GM12878 (cell line): ENCODE measurements around the gene DOCK1. TPM values are rescaled to one million over a fixed set of nuclear protein-coding genes. Genes with fewer than 3 reads are reported as not detected.

ENCODE experiments used
- ATAC-seq: fragments of 200-7000 bp; cut with Tn5 transposase; 3 replicates; pipeline ENCODE4 v1.9.1; 2020; ENCODE audit warnings: mild to moderate bottlenecking, moderate library complexity
- BruUV-seq: library from RNA; stranded (reverse); fragments of 400-500 nt; replicated peaks from 2 replicates; lab custom pipeline; 2021; lab: Mats Ljungman, UMichigan
- CTCF ChIA-PET: fragments of 300-600 bp; sonication (Branson Sonifier 250); formaldehyde crosslinking; extraction: SDS; loops from one replicate; lab custom pipeline; 2021; ENCODE audit warnings: inconsistent platforms; lab: Yijun Ruan, JAX
- POLR2A ChIA-PET: fragments of 350-600 bp; formaldehyde crosslinking; extraction: SDS; loops from one replicate; lab custom pipeline; 2021; ENCODE audit warnings: inconsistent platforms; lab: Charles Lee
- RAD21 ChIA-PET: fragments of 300-600 bp; sonication (Branson Sonifier 250); formaldehyde crosslinking; loops from one replicate; lab custom pipeline; 2023; ENCODE audit warnings: antibody characterized with exemption; ENCODE audit not compliant: unreplicated experiment; lab: Charles Lee
- SMC1A ChIA-PET: fragments of 300-600 bp; sonication (Branson Sonifier 250); formaldehyde crosslinking; loops from one replicate; lab custom pipeline; 2023; ENCODE audit not compliant: unreplicated experiment, uncharacterized antibody; lab: Charles Lee
- DNase-seq: peaks from one replicate; pipeline ENCODE4 v3.0.0-alpha.2; 2011; ENCODE audit warnings: low read depth, low spot score
- FAIRE-seq: peaks from 3 replicates; lab custom pipeline; 2011; peaks lifted over from hg19 to GRCh38; lab: Jason Lieb, UNC
- H2AFZ ChIP-seq: 2 replicates; pipeline ENCODE4 v1.6.0; 2011; ENCODE audit warnings: low read depth, low read length, control low read depth; ENCODE audit not compliant: control insufficient read depth
- H3K27ac ChIP-seq: 2 replicates; pipeline ENCODE4 v1.5.1; 2011; ENCODE audit warnings: control low read depth; ENCODE audit not compliant: control insufficient read depth, insufficient read depth
- H3K27me3 ChIP-seq, 2 experiments: replicated peaks in 1 of 2; 2 replicates each; pipeline versions ENCODE4 v1.6.0 to v1.6.1; 2011; ENCODE audit warnings: low read length in 1 of 2; ENCODE audit not compliant: control insufficient read depth in 2 of 2, insufficient read depth in 2 of 2
- H3K36me3 ChIP-seq, 2 experiments: 2 replicates each; pipeline ENCODE4 v1.5.1; 2011; ENCODE audit warnings: low read length in 1 of 2; ENCODE audit not compliant: control insufficient read depth in 2 of 2, insufficient read depth in 2 of 2
- H3K4me1 ChIP-seq: 2 replicates; pipeline ENCODE4 v1.6.1; 2011; ENCODE audit warnings: mild to moderate bottlenecking, low read length, moderate library complexity, mixed read lengths; ENCODE audit not compliant: control insufficient read depth, insufficient read depth
- H3K4me2 ChIP-seq: 2 replicates; pipeline ENCODE4 v1.6.0; 2011; ENCODE audit warnings: control low read depth; ENCODE audit not compliant: control insufficient read depth, insufficient read depth
- H3K4me3 ChIP-seq: fragments of 200-600 bp; sonication (generic); 2 replicates; pipeline ENCODE4 v1.5.1; 2016
- H3K79me2 ChIP-seq: 2 replicates; pipeline ENCODE4 v1.6.0; 2011; ENCODE audit warnings: low read length; ENCODE audit not compliant: control insufficient read depth, insufficient read depth
- H3K9ac ChIP-seq: 2 replicates; pipeline ENCODE4 v1.8.0; 2011; ENCODE audit warnings: low read length, control low read depth, mixed read lengths; ENCODE audit not compliant: control insufficient read depth, insufficient read depth
- H3K9me3 ChIP-seq: replicated peaks from 3 replicates; pipeline ENCODE4 v1.5.1; 2011; ENCODE audit warnings: mild to moderate bottlenecking, low read length; ENCODE audit not compliant: control insufficient read depth, insufficient read depth
- H4K20me1 ChIP-seq: 2 replicates; pipeline ENCODE4 v1.6.0; 2011; ENCODE audit not compliant: control insufficient read depth, insufficient read depth
- BRCA1 ChIP-seq: IDR thresholded peaks from 2 replicates; pipeline ENCODE4 v1.6.1; 2011; ENCODE audit warnings: low read depth, low read length, improper control_type of control experiment
- CBX3 ChIP-seq: fragments of 200-600 bp; sonication (generic); IDR thresholded peaks from 2 replicates; pipeline ENCODE4 v1.6.1; 2016; ENCODE audit warnings: low read depth, borderline replicate concordance
- DPF2 ChIP-seq: fragments of 450-650 bp; IDR thresholded peaks from 2 replicates; pipeline ENCODE4 v1.6.1; 2017; ENCODE audit warnings: mild to moderate bottlenecking
- FOXM1 ChIP-seq: IDR thresholded peaks from 2 replicates; pipeline ENCODE4 v1.6.1; 2012; ENCODE audit warnings: low read depth, mild to moderate bottlenecking, inconsistent platforms, low read length, moderate library complexity
- POLR2AphosphoS5 ChIP-seq: IDR thresholded peaks from 2 replicates; pipeline ENCODE4 v1.6.1; 2011; ENCODE audit warnings: mild to moderate bottlenecking, low read length, inconsistent platforms
- SREBF2 ChIP-seq: IDR thresholded peaks from 2 replicates; pipeline ENCODE4 v1.6.1; 2012; ENCODE audit warnings: mild to moderate bottlenecking, low read length
- ZNF622 ChIP-seq: fragments of 450-650 bp; IDR thresholded peaks from 2 replicates; pipeline ENCODE4 v1.6.1; 2017; ENCODE audit warnings: mild to moderate bottlenecking, inconsistent platforms
- WGBS: methylation state at CpG from one replicate; pipeline ENCODE4 v1.1.6; 2016; ENCODE audit warnings: low lambda C conversion rate; ENCODE audit not compliant: insufficient replicate concordance, insufficient coverage; ENCODE audit errors: missing lambda C conversion rate; 5-methylcytosine and 5-hydroxymethylcytosine counted together
- in situ Hi-C: fragments of 300-500 bp; cut with MboI; formaldehyde crosslinking; loops from 9 replicates; pipeline ENCODE4 v1.14.3; 2018; ENCODE audit warnings: mixed read lengths
- intact Hi-C: fragments of 100-400 bp; cut with micrococcal nuclease; formaldehyde crosslinking; loops from one replicate; pipeline ENCODE4 v1.14.2; 2022; ENCODE audit not compliant: unreplicated experiment
- polyA plus RNA-seq, 11 experiments: library from polyadenylated mRNA; depleted of rRNA in 4 of 11; unstranded in 6 of 11; stranded (reverse) in 5 of 11; fragments of >200 nt; fragmentation: Nextera tagmentation in 4 of 11; fragmentation: Illumina TruSeq in 1 of 11; extraction: Ambion mirVana in 4 of 11; extraction: Trizol in 1 of 11; gene quantifications; 1 replicate in 1 of 11; 2 replicates in 10 of 11; pipeline versions ENCODE4 v1.2.1 to v1.2.3, GENCODE V29; 2011 to 2016; ENCODE audit warnings: inconsistent platforms in 2 of 11, missing spikeins in 2 of 11, low read depth in 1 of 11
- total RNA-seq, 4 experiments: library from RNA; depleted of rRNA in 3 of 4; stranded (reverse); fragments of >200 nt in 3 of 4; fragmentation: Illumina TruSeq in 1 of 4; extraction: Trizol in 1 of 4; gene quantifications; 2 replicates each; pipeline versions ENCODE4 v1.2.1 to v1.2.3, GENCODE V29; 2013 to 2021
- TF ChIP-seq, protein P1 (sequence below): fragments of 450-650 bp; IDR thresholded peaks from 2 replicates; pipeline ENCODE4 v1.6.1; 2014; ENCODE audit warnings: mild to moderate bottlenecking
- TF ChIP-seq, protein P2 (sequence below): fragments of 450-650 bp; IDR thresholded peaks from 2 replicates; pipeline ENCODE4 v1.6.1; 2017; ENCODE audit warnings: borderline replicate concordance
- TF ChIP-seq, protein P3 (sequence below): fragments of 450-650 bp; IDR thresholded peaks from 2 replicates; pipeline ENCODE4 v1.6.1; 2016; ENCODE audit warnings: mild to moderate bottlenecking
- TF ChIP-seq, protein P4 (sequence below): IDR thresholded peaks from 2 replicates; pipeline ENCODE4 v1.6.1; 2011; ENCODE audit warnings: mild to moderate bottlenecking, low read depth, low read length, moderate library complexity; ENCODE audit not compliant: insufficient replicate concordance

Gene DOCK1
- total and polyA plus RNA-seq, 10 of the 15 experiments (the other 5 are each of a cell fraction or from before 2014, with no cell fraction given), result 0.05 to 0.18 TPM; not detected in 8

DNA sequence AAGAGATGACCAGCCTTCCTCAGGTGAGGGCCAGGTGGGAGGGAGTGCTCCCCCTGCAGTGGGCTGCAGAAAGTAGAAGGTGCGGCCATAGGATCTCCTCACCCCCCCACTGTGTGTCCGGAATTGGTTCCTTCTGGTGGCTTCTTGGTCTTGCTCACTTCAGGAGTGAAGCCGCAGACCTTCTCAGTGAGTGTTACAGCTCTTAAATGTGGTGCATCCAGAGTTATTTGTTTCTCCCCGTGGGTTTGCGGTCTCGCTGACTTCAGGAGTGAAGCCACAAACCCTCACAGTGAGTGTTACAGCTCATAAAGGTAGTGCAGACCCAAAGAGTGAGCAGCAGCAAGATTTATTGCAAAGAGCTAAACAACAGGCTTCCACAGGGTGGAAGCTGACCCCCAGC, 553.6 kb downstream of the DOCK1 start:
- Histone ChIP-seq H3K27ac (no peak overlapping the region), H3K27me3 (no peaks in the 10 kb centered on the region), H3K9me3 (no peaks in the 10 kb centered on the region; the same call in 2 of the 3 replicates), H4K20me1 (no peaks in the 10 kb centered on the region), H3K9ac (no peak overlapping the region), H3K36me3 (no peaks in the 10 kb centered on the region), H3K79me2 (no peaks in the 10 kb centered on the region), H3K4me3 (no peak overlapping the region), H3K4me1 (no peaks in the 10 kb centered on the region), H3K4me2 (no peak overlapping the region), H2AFZ (no peak overlapping the region)
- no TSS peak for BruUV-seq
- intact Hi-C loops (no loop called here), in situ Hi-C loops (no loop called here)
- ATAC-seq, result no peak
- FAIRE-seq, result no peak
- ChIA-PET SMC1A (no interaction called here), RAD21 (no interaction called here), CTCF (no interaction called here), POLR2A (no interaction called here)
- DNase-seq, result no peak
- 41% methylated on average over 6 of the region's 6 CpGs for WGBS
- TF ChIP-seq CBX3, result no peak
- no peak for TF ChIP-seq DPF2
- no peak for TF ChIP-seq SREBF2
- no peak for TF ChIP-seq FOXM1
- TF ChIP-seq, protein P1, sequence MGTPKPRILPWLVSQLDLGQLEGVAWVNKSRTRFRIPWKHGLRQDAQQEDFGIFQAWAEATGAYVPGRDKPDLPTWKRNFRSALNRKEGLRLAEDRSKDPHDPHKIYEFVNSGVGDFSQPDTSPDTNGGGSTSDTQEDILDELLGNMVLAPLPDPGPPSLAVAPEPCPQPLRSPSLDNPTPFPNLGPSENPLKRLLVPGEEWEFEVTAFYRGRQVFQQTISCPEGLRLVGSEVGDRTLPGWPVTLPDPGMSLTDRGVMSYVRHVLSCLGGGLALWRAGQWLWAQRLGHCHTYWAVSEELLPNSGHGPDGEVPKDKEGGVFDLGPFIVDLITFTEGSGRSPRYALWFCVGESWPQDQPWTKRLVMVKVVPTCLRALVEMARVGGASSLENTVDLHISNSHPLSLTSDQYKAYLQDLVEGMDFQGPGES, result no peak
- TF ChIP-seq POLR2AphosphoS5, result no peak
- no peak for TF ChIP-seq BRCA1
- TF ChIP-seq, protein P2, sequence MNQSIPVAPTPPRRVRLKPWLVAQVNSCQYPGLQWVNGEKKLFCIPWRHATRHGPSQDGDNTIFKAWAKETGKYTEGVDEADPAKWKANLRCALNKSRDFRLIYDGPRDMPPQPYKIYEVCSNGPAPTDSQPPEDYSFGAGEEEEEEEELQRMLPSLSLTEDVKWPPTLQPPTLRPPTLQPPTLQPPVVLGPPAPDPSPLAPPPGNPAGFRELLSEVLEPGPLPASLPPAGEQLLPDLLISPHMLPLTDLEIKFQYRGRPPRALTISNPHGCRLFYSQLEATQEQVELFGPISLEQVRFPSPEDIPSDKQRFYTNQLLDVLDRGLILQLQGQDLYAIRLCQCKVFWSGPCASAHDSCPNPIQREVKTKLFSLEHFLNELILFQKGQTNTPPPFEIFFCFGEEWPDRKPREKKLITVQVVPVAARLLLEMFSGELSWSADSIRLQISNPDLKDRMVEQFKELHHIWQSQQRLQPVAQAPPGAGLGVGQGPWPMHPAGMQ, result no peak
- TF ChIP-seq ZNF622, result no peak
- TF ChIP-seq, protein P3, sequence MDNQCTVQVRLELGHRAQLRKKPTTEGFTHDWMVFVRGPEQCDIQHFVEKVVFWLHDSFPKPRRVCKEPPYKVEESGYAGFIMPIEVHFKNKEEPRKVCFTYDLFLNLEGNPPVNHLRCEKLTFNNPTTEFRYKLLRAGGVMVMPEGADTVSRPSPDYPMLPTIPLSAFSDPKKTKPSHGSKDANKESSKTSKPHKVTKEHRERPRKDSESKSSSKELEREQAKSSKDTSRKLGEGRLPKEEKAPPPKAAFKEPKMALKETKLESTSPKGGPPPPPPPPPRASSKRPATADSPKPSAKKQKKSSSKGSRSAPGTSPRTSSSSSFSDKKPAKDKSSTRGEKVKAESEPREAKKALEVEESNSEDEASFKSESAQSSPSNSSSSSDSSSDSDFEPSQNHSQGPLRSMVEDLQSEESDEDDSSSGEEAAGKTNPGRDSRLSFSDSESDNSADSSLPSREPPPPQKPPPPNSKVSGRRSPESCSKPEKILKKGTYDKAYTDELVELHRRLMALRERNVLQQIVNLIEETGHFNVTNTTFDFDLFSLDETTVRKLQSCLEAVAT, result no peak
- TF ChIP-seq, protein P4, sequence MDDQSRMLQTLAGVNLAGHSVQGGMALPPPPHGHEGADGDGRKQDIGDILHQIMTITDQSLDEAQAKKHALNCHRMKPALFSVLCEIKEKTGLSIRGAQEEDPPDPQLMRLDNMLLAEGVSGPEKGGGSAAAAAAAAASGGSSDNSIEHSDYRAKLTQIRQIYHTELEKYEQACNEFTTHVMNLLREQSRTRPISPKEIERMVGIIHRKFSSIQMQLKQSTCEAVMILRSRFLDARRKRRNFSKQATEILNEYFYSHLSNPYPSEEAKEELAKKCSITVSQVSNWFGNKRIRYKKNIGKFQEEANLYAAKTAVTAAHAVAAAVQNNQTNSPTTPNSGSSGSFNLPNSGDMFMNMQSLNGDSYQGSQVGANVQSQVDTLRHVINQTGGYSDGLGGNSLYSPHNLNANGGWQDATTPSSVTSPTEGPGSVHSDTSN, result no peak
